Midbrain (tissue), 1 donor: Measurements from ENCODE around the gene AIF1L.
"Not testable (repeated sequence)": the region's sequence is repeated elsewhere in the genome, so short reads cannot be mapped to it uniquely, and the experiment has no call there.

Experiments used
- DNase-seq: peaks from one replicate; lab custom pipeline; 2025; lab: John Stamatoyannopoulos, UW

The AIF1L gene

GRCh38 chr9:131099102-131099606 lies 2.8 kb downstream of the AIF1L start:
- DNase-seq = no peak

GRCh38 chr9:131099845-131100244 lies 3.5 kb downstream of the AIF1L start:
- DNase-seq = not testable (repeated sequence)

GRCh38 chr9:131100445-131100844 lies 4.1 kb downstream of the AIF1L start:
- no peak for DNase-seq

- no peak for DNase-seq
Observed at GRCh38 chr9:131101207-131101964, 5.1 kb downstream of the AIF1L start.

- no peak for DNase-seq
Observed at GRCh38 chr9:131103024-131103423, 6.7 kb downstream of the AIF1L start.

- no peak for DNase-seq
Observed at GRCh38 chr9:131103535-131103934, 7.2 kb downstream of the AIF1L start.

GRCh38 chr9:131104016-131104740 lies 7.8 kb downstream of the AIF1L start:
- no peak for DNase-seq

GRCh38 chr9:131105952-131106351 lies 9.6 kb downstream of the AIF1L start:
- DNase-seq = no peak

- peak; percentile 48 for DNase-seq
Observed at GRCh38 chr9:131107760-131108159, 11.4 kb downstream of the AIF1L start.

- no peak for DNase-seq
Observed at GRCh38 chr9:131111186-131111853, 15.0 kb downstream of the AIF1L start.

GRCh38 chr9:131111854-131112311 lies 15.6 kb downstream of the AIF1L start:
- DNase-seq = peak; percentile 93

GRCh38 chr9:131112374-131113154 lies 16.2 kb downstream of the AIF1L start:
- peak; percentile 58 for DNase-seq

- DNase-seq = no peak
Observed at GRCh38 chr9:131113655-131114054, 17.3 kb downstream of the AIF1L start.

- DNase-seq = no peak
Observed at GRCh38 chr9:131114084-131114535, 17.8 kb downstream of the AIF1L start.

GRCh38 chr9:131115360-131115742 lies 19.0 kb downstream of the AIF1L start:
- DNase-seq = not testable (repeated sequence)

GRCh38 chr9:131116281-131117120 lies 20.2 kb downstream of the AIF1L start:
- DNase-seq = peak; percentile 40

GRCh38 chr9:131117121-131117761 lies 20.9 kb downstream of the AIF1L start:
- DNase-seq = no peak

GRCh38 chr9:131117762-131118145 lies 21.4 kb downstream of the AIF1L start:
- DNase-seq = no peak

- DNase-seq = no peak
Observed at GRCh38 chr9:131119600-131119999, 23.3 kb downstream of the AIF1L start.

- no peak for DNase-seq
Observed at GRCh38 chr9:131120620-131121228, 24.4 kb downstream of the AIF1L start.
